ENCODE results near the gene LRRC25.
"Not testable (repeated sequence)": the region's sequence is repeated elsewhere in the genome, so short reads cannot be mapped to it uniquely, and the experiment has no call there.

The LRRC25 gene

GRCh38 chr19:18373892-18374629 is 23.4 kb downstream of the LRRC25 start:
- peak; percentile 77 for DNase-seq

GRCh38 chr19:18373407-18373891 is 24.0 kb downstream of the LRRC25 start:
- no peak for DNase-seq

- no peak for DNase-seq
Observed at GRCh38 chr19:18368504-18369222, 28.8 kb downstream of the LRRC25 start.

GRCh38 chr19:18366021-18366435 is 31.4 kb downstream of the LRRC25 start:
- DNase-seq: no peak

- peak; percentile 92 for DNase-seq
Observed at GRCh38 chr19:18364826-18365528, 32.4 kb downstream of the LRRC25 start.

GRCh38 chr19:18364277-18364825 is 33.1 kb downstream of the LRRC25 start:
- not testable (repeated sequence) for DNase-seq

- no peak for DNase-seq
Observed at GRCh38 chr19:18363787-18364186, 33.6 kb downstream of the LRRC25 start.

GRCh38 chr19:18362934-18363542 is 34.4 kb downstream of the LRRC25 start:
- DNase-seq: no peak

GRCh38 chr19:18361646-18362045 is 35.8 kb downstream of the LRRC25 start:
- DNase-seq: no peak

- DNase-seq: no peak
Observed at GRCh38 chr19:18357041-18357440, 40.4 kb downstream of the LRRC25 start.

- not testable (repeated sequence) for DNase-seq
Observed at GRCh38 chr19:18354743-18355142, 42.7 kb downstream of the LRRC25 start.

GRCh38 chr19:18353378-18354005 is 43.9 kb downstream of the LRRC25 start:
- DNase-seq: no peak

- DNase-seq: no peak
Observed at GRCh38 chr19:18351544-18351943, 45.9 kb downstream of the LRRC25 start.

GRCh38 chr19:18350490-18350889 is 46.9 kb downstream of the LRRC25 start:
- DNase-seq: no peak

GRCh38 chr19:18349524-18350128 is 47.8 kb downstream of the LRRC25 start:
- peak; percentile 38 for DNase-seq

- DNase-seq: not testable (repeated sequence)
Observed at GRCh38 chr19:18348818-18349339, 48.5 kb downstream of the LRRC25 start.

- DNase-seq: no peak
Observed at GRCh38 chr19:18348171-18348570, 49.3 kb downstream of the LRRC25 start.

GRCh38 chr19:18346091-18346490 is 51.3 kb downstream of the LRRC25 start:
- DNase-seq: no peak

GRCh38 chr19:18345296-18345695 is 52.1 kb downstream of the LRRC25 start:
- no peak for DNase-seq

GRCh38 chr19:18344582-18344950 is 52.9 kb downstream of the LRRC25 start:
- DNase-seq: no peak

GRCh38 chr19:18342090-18342632 is 55.3 kb downstream of the LRRC25 start:
- no peak for DNase-seq
